ENCODE measurements around the gene MCRIP1.
A peak's percentile ranks its signal among the peaks of the same experiment; 100 is the strongest.

The MCRIP1 gene, protein sequence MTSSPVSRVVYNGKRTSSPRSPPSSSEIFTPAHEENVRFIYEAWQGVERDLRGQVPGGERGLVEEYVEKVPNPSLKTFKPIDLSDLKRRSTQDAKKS

DNA sequence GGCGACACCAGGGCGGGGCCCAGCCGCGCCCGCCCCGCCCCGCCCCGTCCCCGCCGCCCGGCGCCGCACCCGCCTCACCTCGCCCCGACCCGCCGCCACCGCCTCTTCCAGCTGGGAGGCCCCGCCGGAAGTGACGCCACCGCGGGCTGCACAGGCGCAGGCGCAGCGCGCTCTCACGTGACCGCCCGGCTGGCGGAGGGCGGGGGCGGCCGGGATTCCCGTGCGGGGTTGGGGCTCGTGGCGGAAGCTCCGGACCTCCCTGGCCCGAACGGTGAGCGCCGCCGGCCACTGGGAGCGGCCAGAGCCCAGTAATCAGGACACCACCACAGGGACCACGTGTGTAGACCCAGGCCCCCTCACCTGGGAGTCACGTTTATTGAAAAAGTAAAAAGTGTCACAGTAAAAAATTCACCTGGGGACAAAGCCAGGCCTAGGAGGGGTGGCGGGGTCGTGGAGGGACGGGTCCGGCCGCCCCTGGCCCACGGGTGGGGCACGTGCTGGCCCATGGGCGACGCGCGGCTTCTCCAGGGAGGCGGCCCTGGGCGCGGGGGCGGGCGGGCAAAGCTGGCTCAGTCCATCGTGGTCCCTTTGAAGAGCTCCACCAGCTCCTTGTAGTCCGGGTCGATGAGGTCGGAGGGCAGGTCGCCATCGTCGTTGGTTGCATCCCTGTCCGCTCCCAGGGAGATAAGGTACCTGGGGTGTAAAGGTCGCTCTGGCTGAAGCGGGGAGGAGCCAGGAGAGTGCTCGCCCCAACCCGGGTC is at the start of gene MCRIP1:
Gene MCRIP1, minus strand, starts transcription at position 132 of the 761 bp plus-strand sequence. CDS start 8,785 bp downstream, outside the sequence.
- no peaks in the 10 kb centered on the region for H3K9me2 ChIP-seq (ENCODE audit: low read depth, low read length)
- peak within 1 kb of the TSS; percentile 98 for H3K4me2 ChIP-seq (ENCODE audit: low read length)
- no peaks in the 10 kb centered on the region for H3K79me2 ChIP-seq (ENCODE audit: insufficient read depth, low read length)
- H3F3A ChIP-seq (ENCODE audit: insufficient read depth, low read length) = no peaks in the 10 kb centered on the region
- H3K9ac ChIP-seq (ENCODE audit: low read length) = peak within 1 kb of the TSS; percentile 92
- peak within 1 kb of the TSS; percentile 86 for H3K4me3 ChIP-seq (ENCODE audit: low read depth, low read length, poor library complexity, severe bottlenecking)
- no peaks in the 10 kb centered on the region for H3K9me3 ChIP-seq (ENCODE audit: low read length)
- H3K27me3 ChIP-seq (ENCODE audit: insufficient read depth, low read length) = no peaks in the 10 kb centered on the region
- no peaks in the 10 kb centered on the region for H4K20me1 ChIP-seq (ENCODE audit: insufficient read depth, low read length)
- no peak within 1 kb of the TSS for H2AFZ ChIP-seq (ENCODE audit: low read length)
- peaks cover 29% of the 10 kb centered on the region for H3K4me1 ChIP-seq (ENCODE audit: insufficient read depth, low read length, severe bottlenecking)
- peak within 1 kb of the TSS; percentile 29 for H3K27ac ChIP-seq (ENCODE audit: low read depth, low read length, poor library complexity, severe bottlenecking)
- no peaks in the 10 kb centered on the region for H3K36me3 ChIP-seq (ENCODE audit: insufficient read depth, low read length)
- no peak for TF ChIP-seq EZH2 (IDR thresholded peaks at IDR 0.05; ENCODE audit: borderline replicate concordance, low read length)
- TF ChIP-seq, protein P1, sequence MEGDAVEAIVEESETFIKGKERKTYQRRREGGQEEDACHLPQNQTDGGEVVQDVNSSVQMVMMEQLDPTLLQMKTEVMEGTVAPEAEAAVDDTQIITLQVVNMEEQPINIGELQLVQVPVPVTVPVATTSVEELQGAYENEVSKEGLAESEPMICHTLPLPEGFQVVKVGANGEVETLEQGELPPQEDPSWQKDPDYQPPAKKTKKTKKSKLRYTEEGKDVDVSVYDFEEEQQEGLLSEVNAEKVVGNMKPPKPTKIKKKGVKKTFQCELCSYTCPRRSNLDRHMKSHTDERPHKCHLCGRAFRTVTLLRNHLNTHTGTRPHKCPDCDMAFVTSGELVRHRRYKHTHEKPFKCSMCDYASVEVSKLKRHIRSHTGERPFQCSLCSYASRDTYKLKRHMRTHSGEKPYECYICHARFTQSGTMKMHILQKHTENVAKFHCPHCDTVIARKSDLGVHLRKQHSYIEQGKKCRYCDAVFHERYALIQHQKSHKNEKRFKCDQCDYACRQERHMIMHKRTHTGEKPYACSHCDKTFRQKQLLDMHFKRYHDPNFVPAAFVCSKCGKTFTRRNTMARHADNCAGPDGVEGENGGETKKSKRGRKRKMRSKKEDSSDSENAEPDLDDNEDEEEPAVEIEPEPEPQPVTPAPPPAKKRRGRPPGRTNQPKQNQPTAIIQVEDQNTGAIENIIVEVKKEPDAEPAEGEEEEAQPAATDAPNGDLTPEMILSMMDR (IDR thresholded peaks at IDR 0.05; ENCODE audit: low read length) = no peak

DNA sequence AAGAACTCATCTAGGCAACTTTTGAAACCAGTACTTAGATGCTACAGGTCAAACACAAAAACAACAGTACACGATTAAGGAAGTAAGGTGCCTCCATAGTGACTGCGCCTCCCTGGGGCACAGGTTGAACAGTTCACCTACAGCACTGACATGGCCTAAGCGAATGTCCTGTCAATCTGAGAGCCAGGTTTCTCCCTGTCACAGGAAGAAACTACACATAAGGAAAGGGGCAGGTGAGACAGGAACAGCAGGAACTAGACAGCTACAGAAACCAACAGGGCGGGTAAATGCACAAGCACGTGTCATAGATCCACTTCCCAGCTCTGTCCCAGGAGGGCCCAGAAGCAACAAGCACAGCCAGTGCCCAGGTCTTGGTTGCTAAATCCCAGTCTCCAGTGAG is 46.0 kb upstream of the MCRIP1 start:
- Histone ChIP-seq H3K4me2 (ENCODE audit: low read length) (no peak overlapping the region), H4K20me1 (ENCODE audit: insufficient read depth, low read length) (no peaks in the 10 kb centered on the region), H3F3A (ENCODE audit: insufficient read depth, low read length) (no peaks in the 10 kb centered on the region), H3K36me3 (ENCODE audit: insufficient read depth, low read length) (peaks cover 63% of the 10 kb centered on the region), H3K9me2 (ENCODE audit: low read depth, low read length) (no peaks in the 10 kb centered on the region), H3K27me3 (ENCODE audit: insufficient read depth, low read length) (no peaks in the 10 kb centered on the region), H3K9ac (ENCODE audit: low read length) (no peak overlapping the region), H2AFZ (ENCODE audit: low read length) (no peak overlapping the region), H3K79me2 (ENCODE audit: insufficient read depth, low read length) (no peaks in the 10 kb centered on the region), H3K4me3 (ENCODE audit: low read depth, low read length, poor library complexity, severe bottlenecking) (no peak overlapping the region), H3K27ac (ENCODE audit: low read depth, low read length, poor library complexity, severe bottlenecking) (no peak overlapping the region), H3K9me3 (ENCODE audit: low read length) (no peaks in the 10 kb centered on the region), H3K4me1 (ENCODE audit: insufficient read depth, low read length, severe bottlenecking) (no peaks in the 10 kb centered on the region)
- TF ChIP-seq EZH2 (IDR thresholded peaks at IDR 0.05; ENCODE audit: borderline replicate concordance, low read length) = no peak
- TF ChIP-seq, protein P1 (IDR thresholded peaks at IDR 0.05; ENCODE audit: low read length) = no peak

DNA sequence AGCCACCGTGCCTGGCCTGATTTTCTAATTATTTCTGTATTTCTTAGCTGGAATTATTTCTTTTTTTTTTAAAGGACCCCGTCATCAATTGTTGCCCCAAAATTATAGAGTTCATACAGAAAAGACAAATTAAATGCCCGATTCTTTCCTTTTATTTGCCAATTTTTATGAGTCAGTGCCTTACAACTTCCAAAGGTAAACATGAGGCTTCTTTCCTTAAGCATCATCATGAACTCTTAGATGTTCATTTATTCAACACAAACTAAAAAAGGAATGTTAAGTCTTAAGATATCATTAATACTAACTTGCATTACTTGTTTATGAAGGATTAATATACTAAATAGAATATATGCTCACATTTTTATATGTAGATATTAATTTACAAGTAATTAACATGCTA is 45.2 kb upstream of the MCRIP1 start:
- Histone ChIP-seq H2AFZ (ENCODE audit: low read length) (no peak overlapping the region), H3K27ac (ENCODE audit: low read depth, low read length, poor library complexity, severe bottlenecking) (no peak overlapping the region), H3K9me3 (ENCODE audit: low read length) (no peaks in the 10 kb centered on the region), H3K27me3 (ENCODE audit: insufficient read depth, low read length) (no peaks in the 10 kb centered on the region), H3K4me3 (ENCODE audit: low read depth, low read length, poor library complexity, severe bottlenecking) (no peak overlapping the region), H3K4me1 (ENCODE audit: insufficient read depth, low read length, severe bottlenecking) (peaks cover 6% of the 10 kb centered on the region), H3K9me2 (ENCODE audit: low read depth, low read length) (no peaks in the 10 kb centered on the region), H3K4me2 (ENCODE audit: low read length) (no peak overlapping the region), H3K79me2 (ENCODE audit: insufficient read depth, low read length) (no peaks in the 10 kb centered on the region), H3K36me3 (ENCODE audit: insufficient read depth, low read length) (peaks cover 56% of the 10 kb centered on the region), H3F3A (ENCODE audit: insufficient read depth, low read length) (no peaks in the 10 kb centered on the region), H3K9ac (ENCODE audit: low read length) (no peak overlapping the region), H4K20me1 (ENCODE audit: insufficient read depth, low read length) (no peaks in the 10 kb centered on the region)
- TF ChIP-seq, protein P1 (IDR thresholded peaks at IDR 0.05; ENCODE audit: low read length) = no peak
- no peak for TF ChIP-seq EZH2 (IDR thresholded peaks at IDR 0.05; ENCODE audit: borderline replicate concordance, low read length)

All from OCI-LY1 (cell line).